GM18511 (cell line): ENCODE data around the gene GJA10.
"Not testable (repeated sequence)": the region's sequence is repeated elsewhere in the genome, so short reads cannot be mapped to it uniquely, and the experiment has no call there.

Source experiments
- ATAC-seq: cut with Tn5 transposase; IDR thresholded peaks from one replicate; pipeline ENCODE4 v1.9.1; 2021; ENCODE audit warnings: mild to moderate bottlenecking, moderate library complexity; ENCODE audit not compliant: unreplicated experiment

Gene GJA10

DNA sequence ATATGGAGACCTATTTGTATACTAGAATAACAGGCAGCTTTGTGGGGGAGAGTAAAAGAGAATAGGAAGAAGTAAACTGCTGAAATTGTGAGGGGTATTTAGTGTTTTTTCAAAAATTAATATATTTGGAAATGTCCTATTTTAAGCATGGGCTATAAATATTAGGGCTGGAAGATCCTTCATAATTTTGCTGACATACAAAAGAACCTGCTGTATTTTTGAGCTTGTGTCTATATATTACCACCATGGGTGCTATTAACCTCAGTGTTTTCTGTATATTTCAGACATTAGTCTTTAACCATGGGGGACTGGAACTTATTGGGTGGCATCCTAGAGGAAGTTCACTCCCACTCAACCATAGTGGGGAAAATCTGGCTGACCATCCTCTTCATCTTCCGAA lies at the start of gene GJA10:
Gene GJA10, plus strand, starts transcription at position 301 of the 400 bp plus-strand sequence. Its CDS starts 0 bp downstream, at position 301.
- no peak for ATAC-seq

DNA sequence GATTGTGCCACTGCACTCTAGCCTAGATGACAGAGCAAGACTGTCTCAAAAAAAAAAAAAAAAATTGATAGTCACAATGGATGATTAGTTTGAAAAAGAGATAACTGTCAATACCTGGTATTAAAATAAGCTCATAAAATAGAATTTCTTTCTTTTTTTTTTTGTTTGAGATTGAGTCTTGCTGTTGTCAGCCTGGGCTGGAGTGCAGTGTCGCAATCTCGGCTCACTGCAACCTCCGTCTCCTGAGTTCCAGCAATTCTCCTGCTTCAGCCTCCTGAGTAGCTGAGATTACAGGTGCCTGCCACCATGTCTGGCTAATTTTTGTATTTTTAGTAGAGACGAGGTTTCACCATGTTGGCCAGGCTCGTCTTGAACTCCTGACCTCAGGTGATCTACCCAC lies 46.8 kb upstream of the GJA10 start:
- ATAC-seq = not testable (repeated sequence)

DNA sequence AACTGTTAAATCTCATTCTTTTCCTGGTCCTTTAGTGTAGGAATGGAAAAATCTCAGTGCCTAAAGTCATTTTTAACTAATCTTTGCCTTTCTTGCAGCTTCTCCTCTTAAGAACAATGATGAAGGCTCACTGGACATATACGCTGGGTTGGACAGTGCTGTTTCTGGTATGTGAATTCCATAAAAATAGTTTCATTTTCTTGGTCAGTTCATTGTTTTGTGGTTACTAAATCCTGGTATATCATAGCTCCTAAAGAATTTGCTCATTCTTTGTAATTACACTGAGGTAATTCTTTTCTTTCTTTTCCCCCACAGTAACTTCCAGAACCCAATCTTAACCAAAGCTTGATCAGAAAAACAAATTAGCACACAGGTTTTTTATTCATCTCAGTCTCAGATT lies 41.2 kb upstream of the GJA10 start:
- no peak for ATAC-seq

DNA sequence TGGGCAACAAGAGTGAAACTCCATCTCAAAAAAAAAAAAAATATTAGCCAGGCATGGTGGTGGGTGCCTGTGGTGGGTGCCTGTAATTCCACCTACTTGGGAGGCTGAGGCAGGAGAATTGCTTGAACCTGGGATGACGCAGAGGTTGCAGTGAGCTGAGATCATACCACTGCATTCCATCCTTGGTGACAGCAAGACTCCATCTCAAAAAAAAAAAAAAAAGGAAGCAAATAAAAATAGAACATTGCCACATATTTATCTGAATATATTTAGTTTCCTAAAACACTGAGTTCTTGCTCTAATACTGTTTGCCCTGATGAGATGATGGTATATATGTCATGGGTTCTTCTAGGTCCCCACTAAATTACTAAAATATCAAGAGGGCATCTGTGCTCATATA lies 36.2 kb upstream of the GJA10 start:
- no peak for ATAC-seq

DNA sequence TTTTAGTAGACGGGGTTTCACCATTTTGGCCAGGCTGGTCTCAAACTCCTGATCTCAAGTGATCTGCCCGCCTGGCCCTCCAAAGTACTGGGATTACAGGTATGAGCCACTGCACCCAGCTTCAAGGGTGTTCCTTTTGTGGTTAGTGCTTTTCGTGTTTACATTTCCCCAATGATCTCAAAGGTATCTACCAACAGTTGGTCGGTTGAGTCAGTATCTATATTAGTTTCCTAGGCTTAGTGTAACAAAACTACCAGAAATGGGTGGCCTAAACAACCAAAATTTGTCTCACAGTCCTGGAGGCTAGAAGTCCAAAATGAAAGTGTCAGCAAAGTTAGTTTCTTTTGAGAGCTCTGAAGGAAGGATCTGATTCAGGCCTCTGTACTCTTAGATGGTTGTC lies 34.5 kb upstream of the GJA10 start:
- ATAC-seq = peak; percentile 55

DNA sequence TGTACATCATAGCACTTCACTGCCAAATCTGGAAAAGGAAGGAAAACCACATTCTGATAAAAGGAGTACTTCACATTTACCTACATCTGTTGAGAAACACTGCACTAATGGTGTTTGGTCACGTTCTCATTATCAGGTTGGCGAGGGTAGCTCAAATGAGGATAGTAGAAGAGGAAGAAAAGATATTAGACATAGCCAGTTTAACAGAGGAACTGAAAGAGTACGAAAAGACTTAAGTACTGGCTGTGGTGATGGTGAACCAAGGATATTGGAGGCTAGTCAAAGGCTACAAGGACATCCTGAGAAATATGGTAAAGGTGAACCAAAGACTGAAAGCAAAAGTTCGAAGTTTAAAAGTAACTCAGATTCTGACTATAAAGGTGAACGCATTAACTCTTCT lies 32.0 kb upstream of the GJA10 start:
- ATAC-seq = peak; percentile 81

DNA sequence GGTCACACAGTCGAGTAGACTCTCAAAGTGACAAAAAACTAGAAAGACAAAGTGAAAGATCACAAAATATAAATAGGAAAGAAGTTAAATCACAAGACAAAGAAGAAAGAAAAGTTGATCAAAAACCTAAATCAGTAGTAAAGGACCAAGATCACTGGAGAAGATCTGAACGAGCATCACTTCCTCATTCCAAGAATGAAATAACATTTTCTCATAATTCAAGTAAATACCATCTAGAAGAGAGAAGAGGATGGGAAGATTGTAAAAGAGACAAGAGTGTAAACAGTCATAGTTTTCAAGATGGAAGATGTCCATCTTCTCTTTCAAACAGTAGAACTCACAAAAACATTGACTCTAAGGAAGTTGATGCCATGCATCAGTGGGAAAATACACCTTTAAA lies 31.6 kb upstream of the GJA10 start:
- ATAC-seq = peak; percentile 33

DNA sequence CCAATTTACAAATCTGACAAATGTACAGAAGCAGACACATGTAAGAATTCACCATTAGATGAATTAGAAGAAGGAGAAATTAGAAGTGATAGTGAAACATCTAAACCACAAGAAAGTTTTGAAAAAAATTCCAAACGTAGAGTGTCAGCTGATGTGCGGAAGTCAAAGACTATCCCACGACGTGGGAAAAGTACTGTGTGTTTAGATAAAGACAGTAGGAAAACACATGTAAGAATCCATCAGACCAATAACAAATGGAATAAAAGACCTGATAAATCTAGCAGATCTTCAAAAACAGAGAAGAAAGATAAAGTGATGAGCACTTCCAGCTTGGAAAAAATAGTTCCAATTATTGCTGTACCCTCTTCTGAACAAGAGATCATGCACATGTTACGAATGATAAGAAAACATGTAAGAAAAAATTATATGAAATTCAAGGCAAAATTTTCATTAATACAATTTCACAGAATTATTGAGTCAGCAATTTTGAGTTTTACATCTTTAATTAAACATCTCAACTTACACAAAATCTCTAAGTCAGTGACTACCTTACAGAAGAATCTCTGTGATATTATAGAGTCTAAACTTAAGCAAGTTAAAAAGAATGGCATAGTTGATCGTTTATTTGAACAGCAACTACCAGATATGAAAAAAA lies 28.1 kb upstream of the GJA10 start:
- ATAC-seq = no peak

DNA sequence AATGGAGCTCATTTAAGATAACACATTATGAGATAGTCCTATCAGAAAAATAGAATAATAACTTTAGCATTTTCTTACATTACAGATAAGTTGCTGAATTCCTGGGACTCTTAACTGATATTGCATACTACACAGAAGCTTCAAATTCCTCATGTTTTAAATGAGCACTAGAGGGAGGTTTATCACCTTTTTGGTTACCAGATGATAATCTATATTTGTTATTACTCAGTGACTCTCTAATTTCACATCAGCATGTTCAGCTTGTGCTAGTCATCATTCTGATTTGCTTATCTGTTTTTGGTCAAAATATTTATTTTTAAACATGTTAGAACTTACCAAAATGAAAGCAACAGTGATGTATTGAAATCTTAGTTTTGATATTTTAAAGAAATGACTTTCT lies 20.5 kb upstream of the GJA10 start:
- ATAC-seq = no peak

DNA sequence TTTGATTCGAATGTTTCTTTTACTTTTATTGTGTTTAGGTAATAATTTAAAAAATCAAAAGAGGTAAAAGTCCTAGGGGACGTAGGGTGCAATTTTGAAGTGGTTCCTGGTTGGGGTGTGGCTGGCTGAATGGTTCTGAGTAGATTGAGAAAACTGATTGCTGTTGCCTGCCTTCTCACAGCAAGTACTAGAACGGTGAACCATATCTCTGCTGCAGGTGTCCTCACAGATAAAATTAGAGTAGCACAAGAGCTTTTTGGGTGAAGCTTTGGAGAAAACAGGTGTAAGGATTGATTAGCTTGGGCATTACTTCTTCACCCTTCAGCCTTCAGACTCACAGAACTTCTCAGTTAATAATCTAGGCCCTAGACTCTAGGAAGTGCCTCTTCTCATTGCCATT lies 19.8 kb upstream of the GJA10 start:
- no peak for ATAC-seq

DNA sequence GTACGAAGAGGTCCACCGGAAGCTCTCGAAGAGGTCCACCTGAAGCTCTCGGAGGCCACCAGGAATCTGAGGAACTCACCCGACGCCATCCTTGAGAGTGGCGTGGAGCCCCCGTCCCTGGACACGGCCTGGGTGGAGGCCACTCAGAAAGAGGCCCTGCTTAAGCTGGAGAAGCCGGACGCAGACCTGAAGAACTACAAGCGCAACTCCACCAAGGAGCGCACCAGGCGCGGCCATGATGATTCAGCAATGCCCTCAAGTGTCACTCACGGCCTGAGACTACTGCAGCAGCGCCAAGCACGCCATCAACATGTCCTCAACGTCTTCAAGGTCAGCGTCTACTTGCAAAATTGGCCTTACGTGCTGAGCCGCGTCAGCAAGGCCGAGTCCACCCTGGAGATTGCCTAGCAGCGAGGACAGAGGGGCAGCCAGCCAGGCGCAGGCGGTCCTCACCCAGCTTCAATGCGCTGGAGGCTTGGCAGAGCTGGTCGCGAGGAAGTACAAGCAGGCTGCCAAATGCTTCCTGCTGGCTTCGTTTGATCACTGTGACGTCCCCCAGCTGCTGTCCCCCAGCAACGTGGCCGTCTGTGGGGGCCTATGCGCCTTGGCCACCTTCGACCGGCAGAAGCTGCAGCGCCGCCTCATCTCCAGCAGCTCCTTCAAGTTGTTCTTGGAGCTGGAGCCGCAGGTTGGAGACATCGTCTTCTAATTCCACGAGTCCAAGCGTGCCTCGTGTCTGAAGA lies 7.7 kb upstream of the GJA10 start:
- no peak for ATAC-seq

DNA sequence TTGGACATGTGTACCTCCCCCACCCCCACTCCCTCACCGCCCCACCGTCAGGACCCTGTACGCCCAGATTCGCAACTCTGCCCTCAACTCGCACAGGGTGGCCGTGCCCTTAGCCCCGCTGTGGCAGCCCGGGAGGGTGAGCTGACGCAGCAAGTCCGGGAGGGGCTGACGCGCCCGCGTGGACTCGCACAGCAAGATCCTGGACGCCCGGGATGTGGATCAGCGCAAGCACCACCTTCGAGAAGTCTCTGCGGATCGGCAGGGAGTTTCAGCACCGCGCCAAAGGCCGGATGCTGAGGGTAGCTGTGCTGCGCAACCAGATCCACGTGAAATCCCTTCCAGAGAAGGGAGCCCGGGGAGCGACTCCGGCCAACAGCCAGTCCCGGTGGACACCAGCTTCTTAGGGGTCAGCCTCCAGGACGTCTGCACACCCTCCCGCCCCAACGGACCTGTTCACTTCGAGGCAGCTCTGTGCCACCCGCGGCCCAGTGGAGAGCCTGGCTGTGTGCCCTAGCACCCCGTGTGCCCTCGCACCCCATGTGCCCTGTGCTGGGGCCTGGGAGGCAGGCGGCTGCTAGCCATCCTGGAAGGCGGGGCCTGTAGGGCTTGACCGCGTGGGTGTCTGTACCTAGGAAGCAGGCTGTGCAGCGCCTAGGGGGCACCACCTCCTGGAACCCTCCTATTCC lies 6.7 kb upstream of the GJA10 start:
- no peak for ATAC-seq

DNA sequence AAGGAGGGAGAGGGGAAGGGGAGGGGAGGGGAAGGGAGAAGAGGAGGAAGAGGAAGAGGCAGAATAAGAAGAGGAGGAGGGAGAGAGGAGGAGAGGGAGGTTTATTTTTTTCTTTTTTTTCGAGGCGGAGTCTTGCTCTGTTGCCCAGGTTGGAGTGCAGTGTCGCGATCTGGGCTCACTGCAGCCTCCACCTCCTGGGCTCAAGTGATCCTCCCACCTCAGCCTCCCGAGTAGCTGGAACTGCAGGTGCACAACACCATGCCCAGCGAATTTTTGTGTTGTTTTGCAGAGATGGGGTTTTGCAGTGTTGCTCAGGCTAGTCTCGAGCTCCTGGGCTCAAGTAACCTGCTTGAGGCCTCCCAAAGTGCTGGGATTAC lies 6.1 kb upstream of the GJA10 start:
- no peak for ATAC-seq

DNA sequence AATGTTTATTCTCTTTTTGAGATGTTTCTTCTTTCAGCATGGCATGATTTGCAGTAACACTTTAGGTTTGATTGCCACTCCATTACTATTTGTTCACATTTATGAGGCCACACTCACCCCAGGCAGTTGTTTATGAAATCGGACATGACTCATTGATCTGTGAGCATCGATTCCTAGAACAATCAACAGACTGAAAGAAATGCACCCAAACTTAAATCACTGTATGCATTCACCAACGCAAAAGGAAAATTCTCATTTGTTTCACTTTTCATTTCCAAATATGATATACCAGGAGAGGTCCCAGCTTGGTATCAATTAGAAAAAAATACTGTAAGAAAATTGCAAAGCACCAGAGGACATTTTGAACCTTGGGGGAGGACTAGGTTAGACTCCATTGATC lies 5.4 kb upstream of the GJA10 start:
- no peak for ATAC-seq

DNA sequence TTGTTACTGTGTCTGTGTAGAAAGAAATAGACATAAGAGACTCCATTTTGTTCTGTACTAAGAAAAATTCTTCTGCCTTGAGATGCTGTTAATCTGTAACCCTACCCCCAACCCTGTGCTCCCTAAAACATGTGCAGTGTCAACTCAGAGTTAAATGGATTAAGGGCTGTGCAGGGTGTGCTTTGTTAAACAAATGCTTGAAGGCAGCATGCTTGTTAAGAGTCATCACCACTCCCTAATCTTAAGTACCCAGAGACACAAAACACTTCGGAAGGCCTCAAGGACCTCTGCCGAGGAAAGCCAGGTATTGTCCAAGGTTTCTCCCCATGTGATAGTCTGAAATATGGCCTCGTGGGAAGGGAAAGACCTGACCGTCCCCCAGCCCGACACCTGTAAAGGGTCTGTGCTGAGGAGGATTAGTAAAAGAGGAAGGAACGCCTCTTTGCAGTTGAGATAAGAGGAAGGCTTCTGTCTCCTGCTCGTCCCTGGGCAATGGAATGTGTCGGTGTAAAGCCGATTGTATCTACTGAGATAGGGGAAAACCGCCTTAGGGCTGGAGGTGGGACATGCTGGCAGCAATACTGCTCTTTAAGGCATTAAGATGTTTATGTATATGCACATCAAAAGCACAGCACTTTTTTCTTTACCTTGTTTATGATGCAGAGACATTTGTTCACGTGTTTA lies 3.3 kb upstream of the GJA10 start:
- not testable (repeated sequence) for ATAC-seq

DNA sequence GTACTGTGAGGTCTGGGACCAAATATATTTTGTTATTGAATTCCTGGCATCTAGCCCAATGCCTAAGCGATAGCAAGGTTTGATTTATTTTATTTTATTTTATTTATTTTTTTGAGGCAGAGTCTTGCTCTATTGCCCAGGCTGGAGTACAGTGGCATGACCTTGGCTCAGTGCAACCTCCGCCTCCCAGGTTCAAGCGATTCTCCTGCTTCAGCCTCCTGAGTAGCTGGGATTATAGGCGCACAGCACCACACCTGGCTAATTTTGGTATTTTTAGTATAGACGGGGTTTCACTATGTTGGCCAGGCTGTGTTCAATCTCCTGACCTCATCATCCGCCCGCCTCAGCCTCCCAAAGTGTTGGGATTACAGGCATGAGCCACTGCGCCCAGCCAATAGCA lies 1.7 kb upstream of the GJA10 start:
- ATAC-seq = not testable (repeated sequence)

DNA sequence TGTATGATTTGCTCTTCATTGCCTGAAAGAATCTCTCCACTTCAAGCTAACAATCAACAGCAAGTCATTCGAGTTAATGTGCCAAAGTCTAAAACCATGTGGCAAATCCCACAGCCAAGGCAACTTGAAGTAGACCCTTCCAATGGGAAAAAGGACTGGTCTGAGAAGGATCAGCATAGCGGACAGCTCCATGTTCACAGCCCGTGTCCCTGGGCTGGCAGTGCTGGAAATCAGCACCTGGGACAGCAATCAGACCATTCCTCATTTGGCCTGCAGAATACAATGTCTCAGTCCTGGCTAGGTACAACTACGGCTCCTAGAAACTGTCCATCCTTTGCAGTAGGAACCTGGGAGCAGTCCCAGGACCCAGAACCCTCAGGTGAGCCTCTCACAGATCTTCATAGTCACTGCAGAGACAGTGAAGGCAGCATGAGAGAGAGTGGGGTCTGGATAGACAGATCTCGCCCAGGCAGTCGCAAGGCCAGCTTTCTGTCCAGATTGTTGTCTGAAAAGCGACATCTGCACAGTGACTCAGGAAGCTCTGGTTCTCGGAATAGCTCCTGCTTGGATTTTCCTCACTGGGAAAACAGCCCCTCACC lies 1.1 kb downstream of the GJA10 start:
- ATAC-seq = no peak

DNA sequence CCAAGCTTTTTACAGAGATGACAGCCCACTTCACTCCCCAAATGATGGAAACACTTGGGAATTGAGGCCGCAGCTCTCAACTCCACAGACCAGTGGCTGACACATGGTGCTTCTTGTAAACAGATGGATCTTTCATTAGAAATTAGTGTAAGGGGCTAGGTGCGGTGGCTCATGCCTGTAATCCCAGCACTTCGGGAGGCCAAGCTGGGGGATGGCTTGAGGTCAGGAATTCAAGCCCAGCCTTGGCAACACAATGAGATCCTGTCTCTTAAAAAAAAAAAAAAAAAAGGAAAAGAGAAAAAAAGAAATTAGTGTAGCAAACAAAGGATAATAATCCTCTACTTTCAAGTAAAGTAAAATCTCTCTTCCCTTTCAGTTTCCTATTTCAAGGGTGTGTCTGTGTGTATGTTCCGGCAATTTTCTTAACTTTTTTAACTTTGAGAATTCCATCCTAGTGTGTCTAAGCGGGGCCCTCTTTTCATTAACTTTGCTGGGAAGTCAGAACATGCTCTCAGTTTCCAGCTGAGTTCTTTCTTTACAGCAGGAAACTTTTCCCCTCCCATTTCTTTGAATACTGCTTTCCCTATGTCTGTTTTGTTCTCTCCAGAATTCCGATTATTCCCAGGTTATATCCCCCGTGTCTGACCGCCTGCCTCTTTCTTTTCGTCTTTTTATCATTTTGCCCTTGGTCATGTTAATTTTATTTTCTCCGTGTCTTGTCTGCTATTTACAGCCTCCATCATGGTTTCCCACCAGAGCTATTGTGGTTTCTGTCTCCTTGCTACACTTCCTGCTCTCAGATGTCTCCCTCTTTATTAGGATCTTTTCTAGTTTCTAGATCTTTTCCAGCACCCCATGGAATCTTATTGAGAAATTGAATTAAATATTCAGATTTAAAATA lies 16.0 kb downstream of the GJA10 start:
- ATAC-seq = not testable (repeated sequence)

DNA sequence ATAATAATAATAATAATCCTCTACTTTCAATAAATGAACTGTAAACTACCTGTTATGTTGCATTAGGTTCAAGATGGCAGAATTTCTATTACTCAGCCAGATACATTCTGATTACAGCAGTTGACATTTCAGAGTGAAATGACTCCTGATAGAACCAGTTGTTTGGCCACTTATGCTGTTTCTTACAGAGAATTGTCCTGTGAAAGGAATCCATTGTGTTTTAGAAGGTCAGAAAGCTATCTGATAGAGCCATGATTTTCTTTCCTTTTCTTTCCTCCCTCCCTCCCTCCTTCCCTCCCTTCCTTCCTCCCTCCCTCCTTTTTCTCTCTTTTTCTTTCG lies 16.6 kb downstream of the GJA10 start:
- no peak for ATAC-seq
